GM23338 (cell line): ENCODE results near the gene DCP1B. TPM values are rescaled to one million over a fixed set of nuclear protein-coding genes. Genes with fewer than 3 reads are reported as not detected.

Experiments used
- ATAC-seq: fragments of 200-7000 bp; cut with Tn5 transposase; 3 replicates; pipeline ENCODE4 v1.9.1; 2020
- DNase-seq: peaks from one replicate; pipeline ENCODE4 v3.0.0-alpha.2; 2015; ENCODE audit warnings: low spot score
- H2AFZ ChIP-seq: fragments of 200-600 bp; sonication (generic); 2 replicates; pipeline ENCODE4 v1.8.0; 2016; ENCODE audit warnings: antibody characterized with exemption, mild to moderate bottlenecking, moderate library complexity
- H3F3A ChIP-seq: fragments of 200-600 bp; sonication (generic); replicated peaks from 2 replicates; pipeline ENCODE4 v1.8.0; 2017; ENCODE audit warnings: antibody characterized with exemption, mixed run types, low read depth
- H3K27ac ChIP-seq: fragments of 200-600 bp; sonication (generic); 2 replicates; pipeline ENCODE4 v1.6.1; 2016; ENCODE audit warnings: low read depth
- H3K27me3 ChIP-seq: fragments of 200-600 bp; sonication (generic); 2 replicates; pipeline ENCODE4 v1.8.0; 2016; ENCODE audit warnings: mild to moderate bottlenecking, mixed run types, moderate library complexity; ENCODE audit not compliant: insufficient read depth
- H3K36me3 ChIP-seq: fragments of 200-600 bp; sonication (generic); 2 replicates; pipeline ENCODE4 v1.8.0; 2016; ENCODE audit warnings: mild to moderate bottlenecking; ENCODE audit not compliant: insufficient read depth
- H3K4me1 ChIP-seq: fragments of 200-600 bp; sonication (generic); 2 replicates; pipeline ENCODE4 v1.8.0; 2016; ENCODE audit warnings: mild to moderate bottlenecking, moderate library complexity; ENCODE audit not compliant: insufficient read depth
- H3K4me2 ChIP-seq: fragments of 200-600 bp; sonication (generic); 2 replicates; pipeline ENCODE4 v1.7.1; 2017; ENCODE audit warnings: mixed run types
- H3K4me3 ChIP-seq: fragments of 200-600 bp; sonication (generic); 2 replicates; pipeline ENCODE4 v1.6.1; 2016; ENCODE audit warnings: mixed run types
- H3K79me2 ChIP-seq: fragments of 200-600 bp; sonication (generic); replicated peaks from 2 replicates; pipeline ENCODE4 v1.8.0; 2017; ENCODE audit warnings: mild to moderate bottlenecking; ENCODE audit not compliant: insufficient read depth
- H3K9me2 ChIP-seq: fragments of 200-600 bp; sonication (generic); 2 replicates; pipeline ENCODE4 v1.8.0; 2017; ENCODE audit not compliant: insufficient read depth
- H4K20me1 ChIP-seq: fragments of 200-600 bp; sonication (generic); replicated peaks from 2 replicates; pipeline ENCODE4 v1.8.0; 2017; ENCODE audit warnings: mild to moderate bottlenecking; ENCODE audit not compliant: insufficient read depth
- H3K27ac Mint-ChIP-seq: 2 replicates; pipeline ENCODE4 v1.8.0; 2020; ENCODE audit warnings: inconsistent platforms, mild to moderate bottlenecking, moderate library complexity, mixed read lengths
- H3K27me3 Mint-ChIP-seq: 3 replicates; pipeline ENCODE4 v1.8.0; 2022; ENCODE audit warnings: low read depth, mild to moderate bottlenecking, moderate library complexity, mixed read lengths, inconsistent platforms; ENCODE audit not compliant: insufficient read depth, poor library complexity
- H3K36me3 Mint-ChIP-seq: 3 replicates; pipeline ENCODE4 v1.8.0; 2021; ENCODE audit warnings: low read depth, mild to moderate bottlenecking, inconsistent platforms, moderate library complexity, mixed read lengths
- H3K4me1 Mint-ChIP-seq: 3 replicates; pipeline ENCODE4 v1.8.0; 2020; ENCODE audit warnings: mild to moderate bottlenecking, inconsistent platforms, mixed read lengths
- H3K4me3 Mint-ChIP-seq: 3 replicates; pipeline ENCODE4 v1.8.0; 2021; ENCODE audit warnings: moderate library complexity, mild to moderate bottlenecking, inconsistent platforms, mixed read lengths
- H3K9me3 Mint-ChIP-seq: 3 replicates; pipeline ENCODE4 v1.8.0; 2020; ENCODE audit warnings: moderate library complexity, mild to moderate bottlenecking, inconsistent platforms, mixed read lengths
- CREB1 ChIP-seq: fragments of 250-450 bp; sonication (Bioruptor Pico); IDR thresholded peaks from 2 replicates; pipeline ENCODE4 v1.5.0; 2020; ENCODE audit warnings: low read depth, mild to moderate bottlenecking, moderate library complexity
- CTCF ChIP-seq, 2 experiments: fragments of 200-600 bp in 1 of 2; sonication (generic) in 1 of 2; conservative IDR thresholded peaks; 2 replicates each; pipeline versions ENCODE4 v1.5.1 to v1.6.1; 2016 to 2017; ENCODE audit warnings: antibody characterized with exemption in 2 of 2, low read depth in 2 of 2, mild to moderate bottlenecking in 2 of 2, moderate library complexity in 1 of 2
- ETS1 ChIP-seq: IDR thresholded peaks from 2 replicates; pipeline ENCODE4 v1.6.1; 2016; ENCODE audit warnings: antibody characterized with exemption
- EZH2 ChIP-seq: fragments of 200-600 bp; sonication (generic); IDR thresholded peaks from one replicate; pipeline ENCODE4 v1.8.0; 2017; ENCODE audit warnings: antibody characterized with exemption, mild to moderate bottlenecking, low read depth; ENCODE audit not compliant: unreplicated experiment
- EZH2phosphoT487 ChIP-seq: fragments of 200-600 bp; sonication (generic); IDR thresholded peaks from one replicate; pipeline ENCODE4 v1.8.1; 2018; ENCODE audit warnings: antibody characterized with exemption; ENCODE audit not compliant: unreplicated experiment
- JUNB ChIP-seq: IDR thresholded peaks from one replicate; pipeline ENCODE4 v1.6.1; 2016; ENCODE audit warnings: antibody characterized with exemption; ENCODE audit not compliant: unreplicated experiment
- NANOG ChIP-seq: IDR thresholded peaks from 2 replicates; pipeline ENCODE4 v1.6.1; 2016; ENCODE audit warnings: antibody characterized with exemption, borderline replicate concordance
- REST ChIP-seq: IDR thresholded peaks from one replicate; pipeline ENCODE4 v1.6.1; 2018; ENCODE audit warnings: antibody characterized with exemption; ENCODE audit not compliant: unreplicated experiment
- ZNF331 ChIP-seq: fragments of 250-450 bp; sonication (Bioruptor Pico); IDR thresholded peaks from 2 replicates; pipeline ENCODE4 v1.5.0; 2020; ENCODE audit warnings: low read depth, mild to moderate bottlenecking, moderate library complexity
- ZNF462 ChIP-seq: fragments of 250-450 bp; sonication (Bioruptor Pico); IDR thresholded peaks from 2 replicates; pipeline ENCODE4 v1.5.0; 2020; ENCODE audit warnings: mild to moderate bottlenecking, moderate library complexity
- polyA plus RNA-seq: library from polyadenylated mRNA; unstranded; fragments of >200 nt; fragmentation: Nextera tagmentation; extraction: Ambion mirVana; gene quantifications from 2 replicates; pipeline ENCODE4 v1.2.1, GENCODE V29; 2016
- total RNA-seq: library from RNA; depleted of rRNA; stranded (reverse); fragments of >200 nt; shearing (Covaris generic); gene quantifications from 2 replicates; pipeline ENCODE4 v1.2.3, GENCODE V29; 2014

DCP1B gene
- total and polyA plus RNA-seq, 2 experiments from 2014 or later = 24.4 to 29.8 TPM

GRCh38 chr12:1920436-1920835, 83.8 kb downstream of the DCP1B start:
- peaks cover 13% of the 10 kb centered on the region for H3K27me3 Mint-ChIP-seq
- no peak overlapping the region for H3K27ac Mint-ChIP-seq
- Histone ChIP-seq H4K20me1 (no peaks in the 10 kb centered on the region), H3K27me3 (no peaks in the 10 kb centered on the region), H3F3A (no peaks in the 10 kb centered on the region), H3K27ac (no peak overlapping the region), H3K4me2 (no peak overlapping the region), H2AFZ (no peak overlapping the region), H3K36me3 (no peaks in the 10 kb centered on the region), H3K4me1 (no peaks in the 10 kb centered on the region), H3K79me2 (no peaks in the 10 kb centered on the region), H3K9me2 (no peaks in the 10 kb centered on the region), H3K4me3 (no peak overlapping the region)
- H3K9me3 Mint-ChIP-seq = no peaks in the 10 kb centered on the region
- H3K36me3 Mint-ChIP-seq = no peaks in the 10 kb centered on the region
- no peak overlapping the region for H3K4me3 Mint-ChIP-seq
- TF ChIP-seq EZH2 (no peak), CTCF (conservative IDR thresholded peaks at IDR 0.05; ENCODE audit: low read depth in 2 of 2) (no peak), ZNF331 (CRISPR knock-in tag) (no peak), CREB1 (CRISPR knock-in tag) (no peak), ZNF462 (no peak), JUNB (no peak), ETS1 (no peak), NANOG (no peak), REST (no peak), EZH2phosphoT487 (no peak)
- DNase-seq (no peak), ATAC-seq (no peak)
- H3K4me1 Mint-ChIP-seq = peaks cover 13% of the 10 kb centered on the region
